Measurements from ENCODE around the gene CMSS1.

DNA sequence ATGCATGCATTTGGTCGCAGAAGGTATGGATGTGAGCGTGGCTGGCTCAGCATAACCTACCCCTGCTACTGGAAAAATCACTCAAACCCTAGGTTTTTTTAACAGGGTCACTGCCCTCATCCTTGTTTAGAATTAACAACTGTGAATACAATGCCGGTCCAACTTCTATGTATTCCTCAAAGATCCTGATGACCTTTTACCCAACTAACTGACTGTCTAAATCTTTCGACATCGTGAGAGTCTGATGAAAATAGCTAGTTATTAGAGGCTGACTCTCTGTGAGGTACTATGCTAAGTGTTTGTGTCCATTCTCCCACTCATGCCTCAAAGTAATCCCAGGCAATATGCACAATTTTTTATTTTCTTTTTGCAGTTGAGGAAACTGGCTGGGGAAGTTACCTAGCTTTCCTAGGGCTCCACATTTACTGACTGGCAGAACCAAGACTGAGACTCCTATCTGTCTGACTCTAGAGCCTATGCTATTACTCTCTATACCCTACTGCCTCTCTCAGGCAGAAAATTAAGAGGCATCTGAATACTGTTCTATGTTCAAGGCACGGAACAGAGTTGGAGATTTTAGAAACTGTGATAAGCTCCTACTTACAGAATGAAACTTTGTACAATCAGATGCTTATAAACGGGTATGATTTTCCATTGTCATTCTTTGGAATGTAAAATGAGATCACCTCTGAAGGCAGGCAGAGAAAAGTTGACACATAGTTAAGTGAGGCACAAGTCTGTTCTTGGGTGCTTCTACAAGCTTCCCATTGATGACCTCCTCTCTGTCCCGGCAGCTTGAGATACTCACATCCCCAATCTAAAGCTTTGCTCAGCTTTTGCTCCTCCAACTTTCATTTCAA is 240.3 kb downstream of the CMSS1 start:
- TF ChIP-seq POLR2A (IDR thresholded peaks at IDR 0.05; ENCODE audit: low read depth, low read length) (no peak), POLR2AphosphoS5 (IDR thresholded peaks at IDR 0.05; ENCODE audit: low read depth, low read length) (no peak), TAF1 (IDR thresholded peaks at IDR 0.05; ENCODE audit: borderline replicate concordance, low read depth, low read length) (no peak)
